ENCODE data around the gene AGBL4.

Gene AGBL4

DNA sequence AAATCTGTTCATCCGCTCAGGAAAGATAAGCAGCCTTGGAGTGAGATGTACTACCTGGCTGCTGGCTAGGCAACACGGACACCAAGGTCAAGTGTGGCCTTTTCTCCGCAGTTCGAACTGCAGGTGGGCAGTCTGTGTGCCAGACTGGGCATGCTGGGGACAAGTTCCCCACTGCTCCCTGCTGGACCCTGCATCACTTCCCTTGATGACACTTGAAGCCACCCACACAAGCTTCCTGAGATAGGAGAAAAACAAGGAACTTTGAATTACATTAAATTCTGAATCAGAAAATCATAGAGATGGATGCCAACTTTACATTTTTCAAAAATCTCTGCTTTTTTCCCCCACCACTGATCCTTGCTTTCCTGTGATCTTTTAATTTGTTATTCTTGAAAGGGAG lies 1285.4 kb downstream of the AGBL4 start:
- no peak overlapping the region for H3K4me3 ChIP-seq (ENCODE audit: low read depth, low read length)

GRCh38 chr1:48735796-48736195 lies 1288.0 kb downstream of the AGBL4 start:
- Histone ChIP-seq H3K79me2 (ENCODE audit: control insufficient read depth, insufficient read depth, low read length, unreplicated experiment) (no peaks in the 10 kb centered on the region), H3K27ac (ENCODE audit: low read depth, low read length) (no peak overlapping the region), H3K4me1 (ENCODE audit: control insufficient read depth, insufficient read depth, low read length, unreplicated experiment) (no peaks in the 10 kb centered on the region), H3K4me3 (ENCODE audit: low read depth, low read length) (no peak overlapping the region), H2AFZ (ENCODE audit: low read length, unreplicated experiment) (no peak overlapping the region), H3K27me3 (ENCODE audit: insufficient read depth, low read length) (no peaks in the 10 kb centered on the region), H3K36me3 (ENCODE audit: insufficient read depth, low read length) (no peaks in the 10 kb centered on the region)

More for the DNA sequence above, 1285.4 kb downstream of the AGBL4 start:
- Histone ChIP-seq H3K36me3 (ENCODE audit: insufficient read depth, low read length) (no peaks in the 10 kb centered on the region), H3K79me2 (ENCODE audit: control insufficient read depth, insufficient read depth, low read length, unreplicated experiment) (no peaks in the 10 kb centered on the region), H3K4me1 (ENCODE audit: control insufficient read depth, insufficient read depth, low read length, unreplicated experiment) (no peaks in the 10 kb centered on the region), H3K27me3 (ENCODE audit: insufficient read depth, low read length) (no peaks in the 10 kb centered on the region), H2AFZ (ENCODE audit: low read length, unreplicated experiment) (no peak overlapping the region), H3K27ac (ENCODE audit: low read depth, low read length) (no peak overlapping the region)

- Histone ChIP-seq H2AFZ (ENCODE audit: low read length, unreplicated experiment) (no peak overlapping the region), H3K79me2 (ENCODE audit: control insufficient read depth, insufficient read depth, low read length, unreplicated experiment) (no peaks in the 10 kb centered on the region), H3K27ac (ENCODE audit: low read depth, low read length) (no peak overlapping the region), H3K36me3 (ENCODE audit: insufficient read depth, low read length) (no peaks in the 10 kb centered on the region), H3K4me1 (ENCODE audit: control insufficient read depth, insufficient read depth, low read length, unreplicated experiment) (no peaks in the 10 kb centered on the region), H3K4me3 (ENCODE audit: low read depth, low read length) (no peak overlapping the region), H3K27me3 (ENCODE audit: insufficient read depth, low read length) (no peaks in the 10 kb centered on the region)
Measured at GRCh38 chr1:48730164-48730910, 1293.4 kb downstream of the AGBL4 start.

DNA sequence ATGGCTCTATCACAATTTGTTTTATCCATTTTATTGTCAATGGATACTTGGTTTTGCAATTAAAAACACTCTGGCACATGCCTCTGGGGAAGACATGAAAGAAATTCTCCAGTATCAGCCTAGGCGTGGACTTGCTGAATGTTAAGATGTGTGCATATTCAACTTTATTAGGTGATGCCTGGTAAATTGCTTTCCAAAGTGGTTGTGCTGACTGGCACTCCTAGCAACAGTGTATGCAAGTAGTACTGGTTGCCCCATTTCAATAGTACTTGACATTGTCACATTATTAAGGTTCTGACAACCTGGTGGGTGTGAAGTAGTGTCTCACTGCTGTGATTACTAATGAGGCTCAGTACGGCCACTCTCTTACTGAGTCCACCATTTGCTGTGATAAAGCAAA lies 1295.2 kb downstream of the AGBL4 start:
- no peak overlapping the region for H2AFZ ChIP-seq (ENCODE audit: low read length, unreplicated experiment)
- H3K4me1 ChIP-seq (ENCODE audit: control insufficient read depth, insufficient read depth, low read length, unreplicated experiment): no peaks in the 10 kb centered on the region
- no peaks in the 10 kb centered on the region for H3K79me2 ChIP-seq (ENCODE audit: control insufficient read depth, insufficient read depth, low read length, unreplicated experiment)
- H3K27ac ChIP-seq (ENCODE audit: low read depth, low read length): no peak overlapping the region
- no peaks in the 10 kb centered on the region for H3K36me3 ChIP-seq (ENCODE audit: insufficient read depth, low read length)
- no peak overlapping the region for H3K4me3 ChIP-seq (ENCODE audit: low read depth, low read length)
- H3K27me3 ChIP-seq (ENCODE audit: insufficient read depth, low read length): no peaks in the 10 kb centered on the region

GRCh38 chr1:48726557-48727215 lies 1297.1 kb downstream of the AGBL4 start:
- H3K4me1 ChIP-seq (ENCODE audit: control insufficient read depth, insufficient read depth, low read length, unreplicated experiment): no peaks in the 10 kb centered on the region
- no peaks in the 10 kb centered on the region for H3K27me3 ChIP-seq (ENCODE audit: insufficient read depth, low read length)
- H3K27ac ChIP-seq (ENCODE audit: low read depth, low read length): no peak overlapping the region
- H3K36me3 ChIP-seq (ENCODE audit: insufficient read depth, low read length): no peaks in the 10 kb centered on the region
- no peaks in the 10 kb centered on the region for H3K79me2 ChIP-seq (ENCODE audit: control insufficient read depth, insufficient read depth, low read length, unreplicated experiment)
- no peak overlapping the region for H2AFZ ChIP-seq (ENCODE audit: low read length, unreplicated experiment)
- H3K4me3 ChIP-seq (ENCODE audit: low read depth, low read length): no peak overlapping the region

DNA sequence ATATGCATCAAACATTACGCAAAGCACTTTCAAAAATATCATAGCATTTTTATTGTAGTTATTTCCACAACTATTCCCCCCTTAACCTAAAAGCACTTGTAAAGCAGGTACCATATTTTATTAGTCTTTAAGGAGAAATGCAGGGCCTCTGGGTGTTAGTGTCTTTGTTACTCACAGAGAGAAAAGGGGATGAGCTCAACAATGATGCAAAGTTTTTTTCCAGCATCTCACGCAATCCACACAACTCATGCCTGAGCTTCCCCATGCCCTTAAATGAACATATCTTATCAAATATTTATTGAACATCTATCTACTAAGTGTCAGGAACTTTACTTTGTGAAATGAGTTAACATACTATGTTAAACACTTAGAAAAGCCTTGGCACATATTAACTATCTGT lies 1297.6 kb downstream of the AGBL4 start:
- no peaks in the 10 kb centered on the region for H3K27me3 ChIP-seq (ENCODE audit: insufficient read depth, low read length)
- H3K36me3 ChIP-seq (ENCODE audit: insufficient read depth, low read length): no peaks in the 10 kb centered on the region
- no peaks in the 10 kb centered on the region for H3K79me2 ChIP-seq (ENCODE audit: control insufficient read depth, insufficient read depth, low read length, unreplicated experiment)
- no peaks in the 10 kb centered on the region for H3K4me1 ChIP-seq (ENCODE audit: control insufficient read depth, insufficient read depth, low read length, unreplicated experiment)
- no peak overlapping the region for H3K4me3 ChIP-seq (ENCODE audit: low read depth, low read length)
- H2AFZ ChIP-seq (ENCODE audit: low read length, unreplicated experiment): no peak overlapping the region
- no peak overlapping the region for H3K27ac ChIP-seq (ENCODE audit: low read depth, low read length)

DNA sequence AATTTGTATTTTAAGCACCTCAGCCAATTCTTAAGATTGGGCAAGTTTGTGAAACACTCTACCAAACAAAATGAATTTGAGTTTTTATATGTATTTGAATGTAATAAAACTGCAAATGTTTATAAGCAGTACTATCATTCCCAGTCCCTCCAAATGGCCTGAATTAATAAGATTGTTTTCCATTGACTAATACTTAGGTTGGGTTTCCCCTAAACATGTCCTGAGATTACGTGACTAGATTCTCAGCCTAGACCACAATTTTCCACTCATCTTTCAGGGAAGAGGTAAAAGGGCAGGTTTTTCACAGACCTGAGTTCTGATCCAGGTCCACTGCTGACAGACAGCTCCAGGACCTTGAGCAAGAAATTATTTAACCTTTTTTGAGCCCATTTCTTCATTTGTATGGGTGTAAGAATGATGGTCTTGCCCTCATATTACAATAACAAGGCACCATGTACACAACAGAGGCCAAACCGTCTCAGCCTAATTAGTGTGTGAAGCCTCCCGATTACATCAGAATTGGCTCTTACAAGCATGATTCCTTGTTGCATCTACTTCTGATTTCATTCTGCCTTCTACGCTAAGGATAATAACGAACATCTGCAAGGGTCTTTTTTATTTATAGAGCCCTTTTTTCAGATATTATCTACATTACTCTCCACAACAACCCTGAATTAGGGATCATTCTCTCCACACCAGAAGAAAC lies 1298.3 kb downstream of the AGBL4 start:
- no peak overlapping the region for H2AFZ ChIP-seq (ENCODE audit: low read length, unreplicated experiment)
- H3K79me2 ChIP-seq (ENCODE audit: control insufficient read depth, insufficient read depth, low read length, unreplicated experiment): no peaks in the 10 kb centered on the region
- H3K27me3 ChIP-seq (ENCODE audit: insufficient read depth, low read length): no peaks in the 10 kb centered on the region
- H3K36me3 ChIP-seq (ENCODE audit: insufficient read depth, low read length): no peaks in the 10 kb centered on the region
- no peak overlapping the region for H3K4me3 ChIP-seq (ENCODE audit: low read depth, low read length)
- no peaks in the 10 kb centered on the region for H3K4me1 ChIP-seq (ENCODE audit: control insufficient read depth, insufficient read depth, low read length, unreplicated experiment)
- H3K27ac ChIP-seq (ENCODE audit: low read depth, low read length): no peak overlapping the region

- Histone ChIP-seq H3K27me3 (ENCODE audit: insufficient read depth, low read length) (no peaks in the 10 kb centered on the region), H3K27ac (ENCODE audit: low read depth, low read length) (no peak overlapping the region), H2AFZ (ENCODE audit: low read length, unreplicated experiment) (no peak overlapping the region), H3K4me1 (ENCODE audit: control insufficient read depth, insufficient read depth, low read length, unreplicated experiment) (no peaks in the 10 kb centered on the region), H3K79me2 (ENCODE audit: control insufficient read depth, insufficient read depth, low read length, unreplicated experiment) (no peaks in the 10 kb centered on the region), H3K4me3 (ENCODE audit: low read depth, low read length) (no peak overlapping the region), H3K36me3 (ENCODE audit: insufficient read depth, low read length) (no peaks in the 10 kb centered on the region)
Measured at GRCh38 chr1:48720929-48721328, 1302.8 kb downstream of the AGBL4 start.

DNA sequence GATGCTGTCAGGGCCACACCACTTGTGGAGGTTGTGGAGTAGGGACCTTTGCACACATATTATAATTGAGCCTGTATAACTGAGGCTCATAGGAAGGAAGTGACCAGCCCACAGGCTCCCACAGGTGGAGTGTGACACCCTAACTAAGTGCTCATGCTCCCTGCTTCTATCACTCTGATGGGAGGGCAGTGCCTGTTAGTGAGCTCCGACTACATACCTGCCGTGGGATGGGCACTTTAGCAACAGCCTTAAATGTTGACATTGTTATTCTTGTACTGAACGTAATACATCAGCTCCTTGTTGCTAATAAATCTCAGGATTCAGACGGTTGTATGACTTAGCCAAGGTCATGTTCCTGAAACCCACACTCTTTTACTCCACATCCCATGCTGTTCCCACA lies 1305.0 kb downstream of the AGBL4 start:
- Histone ChIP-seq H3K79me2 (ENCODE audit: control insufficient read depth, insufficient read depth, low read length, unreplicated experiment) (no peaks in the 10 kb centered on the region), H3K4me1 (ENCODE audit: control insufficient read depth, insufficient read depth, low read length, unreplicated experiment) (no peaks in the 10 kb centered on the region), H3K36me3 (ENCODE audit: insufficient read depth, low read length) (no peaks in the 10 kb centered on the region), H3K27ac (ENCODE audit: low read depth, low read length) (no peak overlapping the region), H3K4me3 (ENCODE audit: low read depth, low read length) (no peak overlapping the region), H2AFZ (ENCODE audit: low read length, unreplicated experiment) (no peak overlapping the region), H3K27me3 (ENCODE audit: insufficient read depth, low read length) (no peaks in the 10 kb centered on the region)

DNA sequence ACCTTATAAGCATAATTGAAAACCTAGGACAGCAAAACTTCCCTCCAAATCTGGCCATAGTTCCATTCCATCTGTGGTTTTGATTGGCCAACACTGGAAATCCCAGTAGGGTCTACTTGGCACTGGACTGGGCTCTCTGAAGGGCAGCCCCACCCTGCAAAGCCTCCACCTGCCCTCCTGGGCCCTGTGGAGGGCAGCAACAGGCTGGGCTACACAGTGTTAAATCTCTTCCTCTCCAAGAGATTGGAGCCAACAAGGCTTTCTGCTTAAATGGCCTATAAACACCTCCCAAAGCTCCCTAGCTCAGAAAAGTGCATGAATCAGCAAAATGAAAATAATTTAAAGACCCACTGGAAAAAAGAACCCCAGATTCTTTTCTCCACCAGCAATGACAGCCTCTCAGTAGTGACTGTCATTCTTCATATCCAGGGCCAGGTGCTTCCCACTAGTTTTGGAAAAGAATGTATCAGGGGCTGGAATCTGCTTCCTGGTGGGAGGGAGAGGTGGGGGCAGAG lies 1305.6 kb downstream of the AGBL4 start:
- Histone ChIP-seq H3K36me3 (ENCODE audit: insufficient read depth, low read length) (no peaks in the 10 kb centered on the region), H2AFZ (ENCODE audit: low read length, unreplicated experiment) (no peak overlapping the region), H3K4me1 (ENCODE audit: control insufficient read depth, insufficient read depth, low read length, unreplicated experiment) (no peaks in the 10 kb centered on the region), H3K27me3 (ENCODE audit: insufficient read depth, low read length) (no peaks in the 10 kb centered on the region), H3K79me2 (ENCODE audit: control insufficient read depth, insufficient read depth, low read length, unreplicated experiment) (no peaks in the 10 kb centered on the region), H3K4me3 (ENCODE audit: low read depth, low read length) (no peak overlapping the region), H3K27ac (ENCODE audit: low read depth, low read length) (no peak overlapping the region)

All from ACC112 (cell line).